ENCODE data around the gene OTC. TPM values are rescaled to one million over a fixed set of nuclear protein-coding genes. Genes with fewer than 3 reads are reported as not detected.

OTC gene
- total RNA-seq, 1 donor from 2014 or later, result not detected

- Mint-ChIP-seq H3K9me3 (no peaks in the 10 kb centered on the region), H3K27me3 (peaks cover 2% of the 10 kb centered on the region), H3K4me3 (no peak overlapping the region), H3K36me3 (ENCODE audit: low read depth) (no peaks in the 10 kb centered on the region), H3K27ac (no peak overlapping the region), H3K4me1 (no peaks in the 10 kb centered on the region)
- TF ChIP-seq CTCF (IDR thresholded peaks at IDR 0.05), result no peak
- POLR2A ChIA-PET, result no interaction called here
- DNase-seq (no peak), ATAC-seq (ENCODE audit: low read depth) (no peak)
- intact Hi-C loops (cut with micrococcal nuclease), result no loop called here
- CTCF ChIA-PET, result no interaction called here
Observed at GRCh38 chrX:38465686-38466085, 113.3 kb downstream of the OTC start.

- POLR2A ChIA-PET, result no interaction called here
- H3K4me3 Mint-ChIP-seq, result no peak overlapping the region
- no peak overlapping the region for H3K27ac Mint-ChIP-seq
- peaks cover 2% of the 10 kb centered on the region for H3K27me3 Mint-ChIP-seq
- no peaks in the 10 kb centered on the region for H3K4me1 Mint-ChIP-seq
- H3K36me3 Mint-ChIP-seq (ENCODE audit: low read depth), result no peaks in the 10 kb centered on the region
- no peak for ATAC-seq (ENCODE audit: low read depth)
- no peaks in the 10 kb centered on the region for H3K9me3 Mint-ChIP-seq
- TF ChIP-seq CTCF (IDR thresholded peaks at IDR 0.05), result no peak
- intact Hi-C loops (cut with micrococcal nuclease), result no loop called here
- DNase-seq, result no peak
- CTCF ChIA-PET, result no interaction called here
Observed at GRCh38 chrX:38468563-38469157, 116.3 kb downstream of the OTC start.

Other genes starting within 250 kb of the OTC start
- not detected in 2 replicates for gene SRPX, start 131.7 kb upstream of the OTC start, total RNA-seq
- 12.4 and 13.1 TPM in 2 replicates for gene RPGR, start 25.1 kb upstream of the OTC start, total RNA-seq
- not detected in 2 replicates for gene TSPAN7, start 208.9 kb downstream of the OTC start, total RNA-seq

All from activated B cell treated with CpG ODN at 0.5 μM for 24 hours (primary cell).